HepG2 (cell line): ENCODE results near the gene URB1. TPM values are rescaled to one million over a fixed set of nuclear protein-coding genes. Genes with fewer than 3 reads are reported as not detected.

ENCODE experiments used
- AHR ChIP-seq: IDR thresholded peaks from 2 replicates; pipeline ENCODE4 v1.6.1; 2018; ENCODE audit warnings: missing genetic modification reagents, missing compliant biosample characterization
- GLI4 ChIP-seq: sonication (generic); formaldehyde crosslinking; IDR thresholded peaks from 2 replicates; pipeline ENCODE4 v1.5.1; 2020; ENCODE audit warnings: missing genetic modification reagents, mild to moderate bottlenecking, moderate library complexity, borderline replicate concordance
- IKZF4 ChIP-seq: sonication (generic); formaldehyde crosslinking; IDR thresholded peaks from 2 replicates; pipeline ENCODE4 v1.5.1; 2020; ENCODE audit warnings: borderline replicate concordance, mild to moderate bottlenecking, low read depth, missing genetic modification reagents; ENCODE audit errors: not compliant biosample characterization
- NONO ChIP-seq, 2 experiments: fragments of 450-650 bp in 1 of 2; sonication (generic) in 1 of 2; formaldehyde crosslinking in 1 of 2; IDR thresholded peaks in 1 of 2; conservative IDR thresholded peaks in 1 of 2; 2 replicates each; pipeline versions ENCODE4 v1.6.1 to v1.8.0; 2017 to 2022; ENCODE audit warnings: mild to moderate bottlenecking in 1 of 2, missing genetic modification reagents in 1 of 2, moderate library complexity in 1 of 2
- RXRA ChIP-seq: sonication (generic); formaldehyde crosslinking; IDR thresholded peaks from 2 replicates; pipeline ENCODE4 v1.5.1; 2020; ENCODE audit warnings: missing genetic modification reagents
- SIX4 ChIP-seq: sonication (generic); formaldehyde crosslinking; IDR thresholded peaks from 2 replicates; pipeline ENCODE4 v1.4.0; 2020; ENCODE audit warnings: missing genetic modification reagents
- SP140L ChIP-seq: sonication (generic); formaldehyde crosslinking; IDR thresholded peaks from 2 replicates; pipeline ENCODE4 v1.4.0; 2020; ENCODE audit warnings: missing genetic modification reagents, borderline replicate concordance
- SRSF1 ChIP-seq: fragments of 200-400 bp; formaldehyde crosslinking; optimal IDR thresholded peaks from 2 replicates; pipeline ENCODE3; 2017; ENCODE audit warnings: mild to moderate bottlenecking, low read depth, low read length, moderate library complexity
- TBX3 ChIP-seq: fragments of 450-650 bp; IDR thresholded peaks from 2 replicates; pipeline ENCODE4 v1.6.1; 2017; ENCODE audit warnings: antibody characterized with exemption, mild to moderate bottlenecking, inconsistent platforms, borderline replicate concordance
- ZMAT3 ChIP-seq: sonication (generic); formaldehyde crosslinking; conservative IDR thresholded peaks from 2 replicates; pipeline ENCODE4 v1.7.0; 2021; ENCODE audit warnings: missing genetic modification reagents
- ZNF10 ChIP-seq: sonication (generic); formaldehyde crosslinking; IDR thresholded peaks from 2 replicates; pipeline ENCODE4 v1.4.0; 2020; ENCODE audit warnings: mild to moderate bottlenecking, low read depth, missing genetic modification reagents, borderline replicate concordance
- ZNF776 ChIP-seq: sonication (generic); formaldehyde crosslinking; IDR thresholded peaks from 2 replicates; pipeline ENCODE4 v1.4.0; 2020; ENCODE audit warnings: mild to moderate bottlenecking, missing genetic modification reagents
- polyA plus RNA-seq, 8 experiments: library from polyadenylated mRNA; depleted of rRNA in 3 of 8; stranded (reverse) in 7 of 8; unstranded in 1 of 8; fragments of >200 nt; fragmentation: Illumina TruSeq in 4 of 8; extraction: Trizol in 4 of 8; gene quantifications; 2 replicates each; pipeline versions ENCODE4 v1.2.1 to v1.2.3, GENCODE V29; 2011 to 2016; ENCODE audit warnings: low read depth in 4 of 8, missing spikeins in 1 of 8, mixed read lengths in 1 of 8; ENCODE audit not compliant: insufficient read depth in 1 of 8
- total RNA-seq, 5 experiments: library from RNA; depleted of rRNA; stranded (reverse); fragments of >200 nt; fragmentation: Illumina TruSeq; extraction: Trizol; gene quantifications; 2 replicates each; pipeline ENCODE4 v1.2.3, GENCODE V29; 2016; ENCODE audit warnings: low read depth in 1 of 5
- TF ChIP-seq, protein P1 (sequence below): sonication (generic); formaldehyde crosslinking; IDR thresholded peaks from 2 replicates; pipeline ENCODE4 v1.8.0; 2022; ENCODE audit warnings: missing genetic modification reagents, mild to moderate bottlenecking, moderate library complexity, borderline replicate concordance
- TF ChIP-seq, protein P2 (sequence below): sonication (generic); formaldehyde crosslinking; IDR thresholded peaks from 2 replicates; pipeline ENCODE4 v1.4.0; 2020; ENCODE audit warnings: low read depth, mild to moderate bottlenecking, missing genetic modification reagents
- TF ChIP-seq, protein P3 (sequence below): sonication (generic); formaldehyde crosslinking; IDR thresholded peaks from 2 replicates; pipeline ENCODE4 v1.4.0; 2020; ENCODE audit warnings: missing genetic modification reagents
- TF ChIP-seq, protein P4 (sequence below): sonication (generic); formaldehyde crosslinking; IDR thresholded peaks from 2 replicates; pipeline ENCODE4 v1.4.0; 2020; ENCODE audit warnings: mild to moderate bottlenecking, missing genetic modification reagents
- TF ChIP-seq, protein P5 (sequence below): sonication (generic); formaldehyde crosslinking; IDR thresholded peaks from 2 replicates; pipeline ENCODE4 v1.5.1; 2020; ENCODE audit warnings: missing genetic modification reagents, mild to moderate bottlenecking, borderline replicate concordance

Gene URB1
- total and polyA plus RNA-seq, 2 of the 13 experiments (the other 11 are each of a cell fraction or from before 2014, with no cell fraction given) = 4.5 to 16.7 TPM

DNA sequence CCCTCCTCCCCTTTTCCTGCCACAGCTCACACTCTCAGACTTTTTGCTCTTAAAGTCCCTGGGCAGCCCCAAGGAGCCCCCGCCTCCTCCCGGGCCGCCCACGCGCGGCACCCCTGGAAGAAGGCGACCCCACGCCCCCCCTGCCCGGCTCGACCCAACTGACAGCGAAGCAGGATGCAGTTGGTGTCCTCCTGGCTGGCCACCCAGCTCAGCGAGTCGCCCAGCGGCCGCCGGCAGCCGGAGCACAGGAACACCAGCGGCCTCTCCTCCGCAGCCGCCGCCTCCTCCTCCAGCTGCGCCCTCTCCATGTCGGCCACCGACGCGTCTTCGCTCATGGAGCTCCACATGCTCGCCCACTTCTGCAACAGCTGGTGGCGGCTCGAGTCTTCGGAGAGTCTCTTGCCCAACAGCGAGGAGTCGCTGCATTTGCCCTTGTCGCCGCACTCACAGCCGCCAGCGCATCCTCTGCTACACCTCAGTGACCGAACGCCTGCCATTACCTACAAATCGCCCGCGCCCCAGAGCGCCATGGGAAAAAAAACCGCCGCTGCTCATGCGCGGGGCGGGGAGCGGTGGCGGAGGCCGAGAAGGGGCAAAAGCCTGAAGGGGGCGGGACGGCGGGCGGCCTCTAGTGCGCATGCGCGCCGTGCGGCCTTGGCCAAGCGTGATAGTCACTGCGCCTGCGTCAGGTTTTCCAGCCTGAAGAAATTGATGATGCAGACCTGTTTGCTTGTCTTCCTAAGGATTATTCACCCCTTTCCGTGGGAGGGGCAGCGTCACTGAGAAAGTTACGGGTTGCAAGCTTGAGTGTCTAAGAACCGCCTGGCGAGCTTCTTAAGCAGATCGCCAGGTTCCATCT lies 114.1 kb downstream of the URB1 start, which contains the start of gene MIS18A (continued):
- TF ChIP-seq, protein P1, sequence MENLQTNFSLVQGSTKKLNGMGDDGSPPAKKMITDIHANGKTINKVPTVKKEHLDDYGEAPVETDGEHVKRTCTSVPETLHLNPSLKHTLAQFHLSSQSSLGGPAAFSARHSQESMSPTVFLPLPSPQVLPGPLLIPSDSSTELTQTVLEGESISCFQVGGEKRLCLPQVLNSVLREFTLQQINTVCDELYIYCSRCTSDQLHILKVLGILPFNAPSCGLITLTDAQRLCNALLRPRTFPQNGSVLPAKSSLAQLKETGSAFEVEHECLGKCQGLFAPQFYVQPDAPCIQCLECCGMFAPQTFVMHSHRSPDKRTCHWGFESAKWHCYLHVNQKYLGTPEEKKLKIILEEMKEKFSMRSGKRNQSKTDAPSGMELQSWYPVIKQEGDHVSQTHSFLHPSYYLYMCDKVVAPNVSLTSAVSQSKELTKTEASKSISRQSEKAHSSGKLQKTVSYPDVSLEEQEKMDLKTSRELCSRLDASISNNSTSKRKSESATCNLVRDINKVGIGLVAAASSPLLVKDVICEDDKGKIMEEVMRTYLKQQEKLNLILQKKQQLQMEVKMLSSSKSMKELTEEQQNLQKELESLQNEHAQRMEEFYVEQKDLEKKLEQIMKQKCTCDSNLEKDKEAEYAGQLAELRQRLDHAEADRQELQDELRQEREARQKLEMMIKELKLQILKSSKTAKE (CRISPR knock-in tag) = no peak
- TF ChIP-seq AHR (CRISPR knock-in tag) (no peak), TBX3 (peak; percentile 32; the same call in 1 of the 2 replicates), ZNF10 (CRISPR knock-in tag) (no peak), SRSF1 (peak; percentile 36), SP140L (no peak), SIX4 (CRISPR knock-in tag) (no peak), IKZF4 (CRISPR knock-in tag) (no peak), ZMAT3 (no peak), NONO (IDR thresholded peaks at IDR 0.05) (no peak), NONO (CRISPR knock-in tag; conservative IDR thresholded peaks at IDR 0.05) (peak; percentile 85), GLI4 (CRISPR knock-in tag) (no peak), ZNF776 (CRISPR knock-in tag) (peak; percentile 88; the same call in 1 of the 2 replicates), RXRA (CRISPR knock-in tag) (no peak)
- TF ChIP-seq, protein P2, sequence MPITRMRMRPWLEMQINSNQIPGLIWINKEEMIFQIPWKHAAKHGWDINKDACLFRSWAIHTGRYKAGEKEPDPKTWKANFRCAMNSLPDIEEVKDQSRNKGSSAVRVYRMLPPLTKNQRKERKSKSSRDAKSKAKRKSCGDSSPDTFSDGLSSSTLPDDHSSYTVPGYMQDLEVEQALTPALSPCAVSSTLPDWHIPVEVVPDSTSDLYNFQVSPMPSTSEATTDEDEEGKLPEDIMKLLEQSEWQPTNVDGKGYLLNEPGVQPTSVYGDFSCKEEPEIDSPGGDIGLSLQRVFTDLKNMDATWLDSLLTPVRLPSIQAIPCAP (CRISPR knock-in tag) = no peak
- TF ChIP-seq, protein P3, sequence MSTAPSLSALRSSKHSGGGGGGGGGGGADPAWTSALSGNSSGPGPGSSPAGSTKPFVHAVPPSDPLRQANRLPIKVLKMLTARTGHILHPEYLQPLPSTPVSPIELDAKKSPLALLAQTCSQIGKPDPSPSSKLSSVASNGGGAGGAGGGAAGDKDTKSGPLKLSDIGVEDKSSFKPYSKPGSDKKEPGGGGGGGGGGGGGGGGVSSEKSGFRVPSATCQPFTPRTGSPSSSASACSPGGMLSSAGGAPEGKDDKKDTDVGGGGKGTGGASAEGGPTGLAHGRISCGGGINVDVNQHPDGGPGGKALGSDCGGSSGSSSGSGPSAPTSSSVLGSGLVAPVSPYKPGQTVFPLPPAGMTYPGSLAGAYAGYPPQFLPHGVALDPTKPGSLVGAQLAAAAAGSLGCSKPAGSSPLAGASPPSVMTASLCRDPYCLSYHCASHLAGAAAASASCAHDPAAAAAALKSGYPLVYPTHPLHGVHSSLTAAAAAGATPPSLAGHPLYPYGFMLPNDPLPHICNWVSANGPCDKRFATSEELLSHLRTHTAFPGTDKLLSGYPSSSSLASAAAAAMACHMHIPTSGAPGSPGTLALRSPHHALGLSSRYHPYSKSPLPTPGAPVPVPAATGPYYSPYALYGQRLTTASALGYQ (CRISPR knock-in tag) = no peak
- TF ChIP-seq, protein P4, sequence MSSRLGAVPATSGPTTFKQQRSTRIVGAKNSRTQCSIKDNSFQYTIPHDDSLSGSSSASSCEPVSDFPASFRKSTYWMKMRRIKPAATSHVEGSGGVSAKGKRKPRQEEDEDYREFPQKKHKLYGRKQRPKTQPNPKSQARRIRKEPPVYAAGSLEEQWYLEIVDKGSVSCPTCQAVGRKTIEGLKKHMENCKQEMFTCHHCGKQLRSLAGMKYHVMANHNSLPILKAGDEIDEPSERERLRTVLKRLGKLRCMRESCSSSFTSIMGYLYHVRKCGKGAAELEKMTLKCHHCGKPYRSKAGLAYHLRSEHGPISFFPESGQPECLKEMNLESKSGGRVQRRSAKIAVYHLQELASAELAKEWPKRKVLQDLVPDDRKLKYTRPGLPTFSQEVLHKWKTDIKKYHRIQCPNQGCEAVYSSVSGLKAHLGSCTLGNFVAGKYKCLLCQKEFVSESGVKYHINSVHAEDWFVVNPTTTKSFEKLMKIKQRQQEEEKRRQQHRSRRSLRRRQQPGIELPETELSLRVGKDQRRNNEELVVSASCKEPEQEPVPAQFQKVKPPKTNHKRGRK (CRISPR knock-in tag) = no peak
- TF ChIP-seq, protein P5, sequence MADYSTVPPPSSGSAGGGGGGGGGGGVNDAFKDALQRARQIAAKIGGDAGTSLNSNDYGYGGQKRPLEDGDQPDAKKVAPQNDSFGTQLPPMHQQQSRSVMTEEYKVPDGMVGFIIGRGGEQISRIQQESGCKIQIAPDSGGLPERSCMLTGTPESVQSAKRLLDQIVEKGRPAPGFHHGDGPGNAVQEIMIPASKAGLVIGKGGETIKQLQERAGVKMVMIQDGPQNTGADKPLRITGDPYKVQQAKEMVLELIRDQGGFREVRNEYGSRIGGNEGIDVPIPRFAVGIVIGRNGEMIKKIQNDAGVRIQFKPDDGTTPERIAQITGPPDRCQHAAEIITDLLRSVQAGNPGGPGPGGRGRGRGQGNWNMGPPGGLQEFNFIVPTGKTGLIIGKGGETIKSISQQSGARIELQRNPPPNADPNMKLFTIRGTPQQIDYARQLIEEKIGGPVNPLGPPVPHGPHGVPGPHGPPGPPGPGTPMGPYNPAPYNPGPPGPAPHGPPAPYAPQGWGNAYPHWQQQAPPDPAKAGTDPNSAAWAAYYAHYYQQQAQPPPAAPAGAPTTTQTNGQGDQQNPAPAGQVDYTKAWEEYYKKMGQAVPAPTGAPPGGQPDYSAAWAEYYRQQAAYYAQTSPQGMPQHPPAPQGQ (CRISPR knock-in tag) = no peak
